ENCODE measurements around the gene CABP4. TPM values are rescaled to one million over a fixed set of nuclear protein-coding genes. Genes with fewer than 3 reads are reported as not detected.

CABP4 gene
- total RNA-seq = 1 to 10 TPM; 2.8 to 3.0 TPM

- no peak for DNase-seq
- POLR2A ChIA-PET = interaction anchor here (1.6 to 2.1 kb wide), 2 partner anchors 10 to 18 kb away, joined by 6 to 8 read pairs; partner anchors contain the start of gene PTPRCAP
- Mint-ChIP-seq H3K4me3 (no peak within 1 kb of the TSS), H3K4me1 (peaks cover 2% of the 10 kb centered on the region), H3K27ac (no peak within 1 kb of the TSS), H3K9me3 (no peaks in the 10 kb centered on the region), H3K36me3 (no peaks in the 10 kb centered on the region), H3K27me3 (no peaks in the 10 kb centered on the region)
- ATAC-seq (ENCODE audit: low read depth) = no peak
Observed at GRCh38 chr11:67455054-67455453, at the start of gene CABP4. Gene CABP4, plus strand, starts transcription at chr11:67455354. Its CDS starts 70 bp downstream, at chr11:67455424.

GRCh38 chr11:67405688-67406339 lies 49.3 kb upstream of the CABP4 start:
- peaks cover 40% of the 10 kb centered on the region for H3K36me3 Mint-ChIP-seq
- peaks cover 48% of the 10 kb centered on the region for H3K4me1 Mint-ChIP-seq
- H3K9me3 Mint-ChIP-seq = no peaks in the 10 kb centered on the region
- no peaks in the 10 kb centered on the region for H3K27me3 Mint-ChIP-seq
- POLR2A ChIA-PET = interaction anchor here (0.5 to 12.5 kb wide), 11 partner anchors 10 to 117 kb away, joined by 3 to 491 read pairs (median 19); partner anchors contain the start of genes AIP, CARNS1, POLD4 and PTPRCAP
- DNase-seq = peak; percentile 54
- no peak for ATAC-seq (ENCODE audit: low read depth)
- H3K27ac Mint-ChIP-seq = peak overlapping the region; percentile 95
- H3K4me3 Mint-ChIP-seq = peak overlapping the region; percentile 98

- Mint-ChIP-seq H3K27ac (peak overlapping the region; percentile 95), H3K27me3 (no peaks in the 10 kb centered on the region), H3K4me3 (peak overlapping the region; percentile 98), H3K36me3 (peaks cover 40% of the 10 kb centered on the region), H3K9me3 (no peaks in the 10 kb centered on the region), H3K4me1 (peaks cover 55% of the 10 kb centered on the region)
- no peak for ATAC-seq (ENCODE audit: low read depth)
- no peak for DNase-seq
- POLR2A ChIA-PET = interaction anchor here (0.7 to 3.5 kb wide), 13 partner anchors 10 to 119 kb away, joined by 3 to 181 read pairs (median 4); partner anchors contain the start of genes CDK2AP2, PTPRCAP, RAD9A and RPS6KB2
Observed at GRCh38 chr11:67406420-67406968, 48.7 kb upstream of the CABP4 start.

- Mint-ChIP-seq H3K27ac (peak overlapping the region; percentile 95), H3K4me1 (peaks cover 59% of the 10 kb centered on the region), H3K4me3 (peak overlapping the region; percentile 98), H3K27me3 (no peaks in the 10 kb centered on the region), H3K36me3 (peaks cover 40% of the 10 kb centered on the region), H3K9me3 (no peaks in the 10 kb centered on the region)
- POLR2A ChIA-PET = interaction anchor here (0.7 to 3.5 kb wide), 16 partner anchors 10 to 139 kb away, joined by 3 to 181 read pairs (median 4); partner anchors contain the start of genes CDK2AP2, PTPRCAP, RAD9A and RPS6KB2
- DNase-seq = peak; percentile 59
- no peak for ATAC-seq (ENCODE audit: low read depth)
Observed at GRCh38 chr11:67406969-67407687, 48.0 kb upstream of the CABP4 start.

- Mint-ChIP-seq H3K27me3 (no peaks in the 10 kb centered on the region), H3K27ac (peak overlapping the region; percentile 95), H3K4me3 (peak overlapping the region; percentile 98), H3K4me1 (peaks cover 65% of the 10 kb centered on the region), H3K36me3 (peaks cover 40% of the 10 kb centered on the region), H3K9me3 (no peaks in the 10 kb centered on the region)
- DNase-seq (no peak), ATAC-seq (ENCODE audit: low read depth) (no peak)
- POLR2A ChIA-PET = interaction anchor here (0.6 to 3.5 kb wide), 19 partner anchors 8 to 140 kb away, joined by 3 to 181 read pairs (median 5); partner anchors contain the start of genes AIP, CDK2AP2, POLD4 and PTPRCAP
Observed at GRCh38 chr11:67407688-67408163, 47.4 kb upstream of the CABP4 start.

- Mint-ChIP-seq H3K4me3 (peak overlapping the region; percentile 98), H3K4me1 (peaks cover 68% of the 10 kb centered on the region), H3K36me3 (peaks cover 40% of the 10 kb centered on the region), H3K27ac (peak overlapping the region; percentile 95), H3K9me3 (no peaks in the 10 kb centered on the region), H3K27me3 (no peaks in the 10 kb centered on the region)
- DNase-seq = no peak
- POLR2A ChIA-PET = interaction anchor here (0.6 to 3.5 kb wide), 22 partner anchors 8 to 141 kb away, joined by 3 to 181 read pairs (median 5); partner anchors contain the start of genes AIP, ANKRD13D, CORO1B and POLD4
- ATAC-seq (ENCODE audit: low read depth) = peak; percentile 27
Observed at GRCh38 chr11:67408437-67409200, 46.5 kb upstream of the CABP4 start.

- H3K9me3 Mint-ChIP-seq = no peaks in the 10 kb centered on the region
- H3K27ac Mint-ChIP-seq = peak overlapping the region; percentile 95
- peak overlapping the region; percentile 98 for H3K4me3 Mint-ChIP-seq
- H3K27me3 Mint-ChIP-seq = no peaks in the 10 kb centered on the region
- H3K4me1 Mint-ChIP-seq = peaks cover 67% of the 10 kb centered on the region
- peaks cover 38% of the 10 kb centered on the region for H3K36me3 Mint-ChIP-seq
- POLR2A ChIA-PET = interaction anchor here (0.6 to 3.5 kb wide), 19 partner anchors 9 to 141 kb away, joined by 3 to 181 read pairs (median 5); partner anchors contain the start of genes AIP, ANKRD13D, CORO1B and POLD4
- ATAC-seq (ENCODE audit: low read depth) (peak; percentile 69), DNase-seq (peak; percentile 86)
Observed at GRCh38 chr11:67409261-67409666, 45.9 kb upstream of the CABP4 start.

GRCh38 chr11:67409781-67410368 lies 45.3 kb upstream of the CABP4 start:
- H3K4me1 Mint-ChIP-seq = peaks cover 63% of the 10 kb centered on the region
- no peaks in the 10 kb centered on the region for H3K27me3 Mint-ChIP-seq
- peak overlapping the region; percentile 94 for H3K27ac Mint-ChIP-seq
- POLR2A ChIA-PET = interaction anchor here (1.1 to 3.5 kb wide), 9 partner anchors 9 to 75 kb away, joined by 3 to 181 read pairs (median 20); partner anchors contain the start of genes AIP, CORO1B, PTPRCAP and RAD9A
- H3K4me3 Mint-ChIP-seq = peak overlapping the region; percentile 98
- H3K9me3 Mint-ChIP-seq = no peaks in the 10 kb centered on the region
- ATAC-seq (ENCODE audit: low read depth) (peak; percentile 3), DNase-seq (peak; percentile 57)
- peaks cover 33% of the 10 kb centered on the region for H3K36me3 Mint-ChIP-seq

- POLR2A ChIA-PET = interaction anchor here (1.1 to 16.1 kb wide), 3 partner anchors 24 to 128 kb away, joined by 5 to 412 read pairs (median 6); partner anchors contain the start of genes AIP, PTPRCAP and RPS6KB2
Observed at GRCh38 chr11:67410369-67410831, 44.8 kb upstream of the CABP4 start.

GRCh38 chr11:67410984-67411784 lies 44.0 kb upstream of the CABP4 start:
- peaks cover 67% of the 10 kb centered on the region for H3K4me1 Mint-ChIP-seq
- ATAC-seq (ENCODE audit: low read depth) = no peak

More at GRCh38 chr11:67410369-67410831, 44.8 kb upstream of the CABP4 start:
- Mint-ChIP-seq H3K4me3 (peak overlapping the region; percentile 98), H3K4me1 (peaks cover 67% of the 10 kb centered on the region), H3K27ac (peak overlapping the region; percentile 94), H3K27me3 (no peaks in the 10 kb centered on the region), H3K9me3 (no peaks in the 10 kb centered on the region), H3K36me3 (peaks cover 27% of the 10 kb centered on the region)
- DNase-seq = no peak
- ATAC-seq (ENCODE audit: low read depth) = no peak

GRCh38 chr11:67411785-67412152 lies 43.4 kb upstream of the CABP4 start:
- peak overlapping the region; percentile 45 for H3K27ac Mint-ChIP-seq
- no peaks in the 10 kb centered on the region for H3K9me3 Mint-ChIP-seq
- DNase-seq = no peak
- peaks cover 69% of the 10 kb centered on the region for H3K4me1 Mint-ChIP-seq
- H3K27me3 Mint-ChIP-seq = no peaks in the 10 kb centered on the region
- peaks cover 16% of the 10 kb centered on the region for H3K36me3 Mint-ChIP-seq
- POLR2A ChIA-PET = interaction anchor here (1.0 to 16.1 kb wide), 11 partner anchors 9 to 140 kb away, joined by 3 to 412 read pairs (median 6); partner anchors contain the start of genes CORO1B, PPP1CA, PTPRCAP and RAD9A
- ATAC-seq (ENCODE audit: low read depth) = no peak
- no peak overlapping the region for H3K4me3 Mint-ChIP-seq

More at GRCh38 chr11:67410984-67411784, 44.0 kb upstream of the CABP4 start:
- peak overlapping the region; percentile 39 for H3K4me3 Mint-ChIP-seq
- no peaks in the 10 kb centered on the region for H3K27me3 Mint-ChIP-seq
- no peak for DNase-seq
- H3K9me3 Mint-ChIP-seq = no peaks in the 10 kb centered on the region
- peak overlapping the region; percentile 94 for H3K27ac Mint-ChIP-seq
- peaks cover 22% of the 10 kb centered on the region for H3K36me3 Mint-ChIP-seq
- POLR2A ChIA-PET = interaction anchor here (1.1 to 16.1 kb wide), 8 partner anchors 9 to 128 kb away, joined by 3 to 412 read pairs (median 11); partner anchors contain the start of genes AIP, PPP1CA, PTPRCAP and RAD9A

Data from activated naive CD8-positive, alpha-beta T cell treated with anti-CD3 and anti-CD28 coated beads, Interleukin-2, amount 10 ng/mL, durations not matched to agents 7 days and 5 days (primary cell).